ENCODE measurements around the gene NAPB.

- TF ChIP-seq JUND (IDR thresholded peaks at IDR 0.05; ENCODE audit: low read length) (no peak), POLR2AphosphoS5 (IDR thresholded peaks at IDR 0.05; ENCODE audit: low read depth, low read length) (peak; percentile 27; the same call in 1 of the 2 replicates), RNF2 (IDR thresholded peaks at IDR 0.05; ENCODE audit: borderline replicate concordance, low read depth, low read length, missing control alignments, poor library complexity, severe bottlenecking) (no peak), POLR2A (IDR thresholded peaks at IDR 0.05; ENCODE audit: control extremely low read depth in 1 of 2, low read depth in 2 of 2, low read length in 2 of 2) (peak in 1 of 2 experiments; percentile 73; a peak in 1 of 3 replicates), CREB1 (IDR thresholded peaks at IDR 0.05) (no peak; the same call in 1 of the 2 replicates), TAF7 (optimal IDR thresholded peaks at IDR 0.05; ENCODE audit: borderline replicate concordance, low read depth, low read length) (peak; percentile 77), HDAC2 (IDR thresholded peaks at IDR 0.05; ENCODE audit: borderline replicate concordance in 1 of 2, low read depth in 2 of 2, low read length in 2 of 2) (peak in 1 of 2 experiments; percentile 79; a peak in 2 of 4 replicates), SIX5 (IDR thresholded peaks at IDR 0.05; ENCODE audit: low read depth, low read length) (peak; percentile 19; the same call in 1 of the 2 replicates), ATF2 (IDR thresholded peaks at IDR 0.05; ENCODE audit: low read length) (no peak), KDM1A (IDR thresholded peaks at IDR 0.05; ENCODE audit: borderline replicate concordance, low read length) (peak; percentile 36; the same call in 1 of the 2 replicates)
- TF ChIP-seq, protein P1, sequence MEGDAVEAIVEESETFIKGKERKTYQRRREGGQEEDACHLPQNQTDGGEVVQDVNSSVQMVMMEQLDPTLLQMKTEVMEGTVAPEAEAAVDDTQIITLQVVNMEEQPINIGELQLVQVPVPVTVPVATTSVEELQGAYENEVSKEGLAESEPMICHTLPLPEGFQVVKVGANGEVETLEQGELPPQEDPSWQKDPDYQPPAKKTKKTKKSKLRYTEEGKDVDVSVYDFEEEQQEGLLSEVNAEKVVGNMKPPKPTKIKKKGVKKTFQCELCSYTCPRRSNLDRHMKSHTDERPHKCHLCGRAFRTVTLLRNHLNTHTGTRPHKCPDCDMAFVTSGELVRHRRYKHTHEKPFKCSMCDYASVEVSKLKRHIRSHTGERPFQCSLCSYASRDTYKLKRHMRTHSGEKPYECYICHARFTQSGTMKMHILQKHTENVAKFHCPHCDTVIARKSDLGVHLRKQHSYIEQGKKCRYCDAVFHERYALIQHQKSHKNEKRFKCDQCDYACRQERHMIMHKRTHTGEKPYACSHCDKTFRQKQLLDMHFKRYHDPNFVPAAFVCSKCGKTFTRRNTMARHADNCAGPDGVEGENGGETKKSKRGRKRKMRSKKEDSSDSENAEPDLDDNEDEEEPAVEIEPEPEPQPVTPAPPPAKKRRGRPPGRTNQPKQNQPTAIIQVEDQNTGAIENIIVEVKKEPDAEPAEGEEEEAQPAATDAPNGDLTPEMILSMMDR (IDR thresholded peaks at IDR 0.05; ENCODE audit: control extremely low read depth in 1 of 3, insufficient read depth in 1 of 3, low read depth in 1 of 3, low read length in 3 of 3) = no peak
Observed at GRCh38 chr20:23350196-23350903, 70.9 kb downstream of the NAPB start, which contains the start of gene NXT1.
